HepG2 (cell line): Measurements from ENCODE around the gene SOBP. TPM values are rescaled to one million over a fixed set of nuclear protein-coding genes. Genes with fewer than 3 reads are reported as not detected.

Source experiments
- ARID2 ChIP-seq: sonication (generic); formaldehyde crosslinking; IDR thresholded peaks from 2 replicates; pipeline ENCODE4 v1.8.1; 2022; ENCODE audit warnings: mild to moderate bottlenecking, missing genetic modification reagents, borderline replicate concordance
- GATAD1 ChIP-seq: IDR thresholded peaks from 2 replicates; pipeline ENCODE4 v1.6.1; 2016; ENCODE audit warnings: missing genetic modification reagents, missing compliant biosample characterization
- GPN1 ChIP-seq: sonication (generic); formaldehyde crosslinking; IDR thresholded peaks from 2 replicates; pipeline ENCODE4 v1.5.1; 2020; ENCODE audit warnings: missing genetic modification reagents, borderline replicate concordance
- HNRNPH1 ChIP-seq: fragments of 200-400 bp; formaldehyde crosslinking; optimal IDR thresholded peaks from 2 replicates; pipeline ENCODE3; 2017; ENCODE audit warnings: mild to moderate bottlenecking, low read depth, low read length
- MEF2D ChIP-seq: sonication (generic); formaldehyde crosslinking; IDR thresholded peaks from 2 replicates; pipeline ENCODE4 v1.5.1; 2020; ENCODE audit warnings: mild to moderate bottlenecking, missing genetic modification reagents
- MIER3 ChIP-seq: IDR thresholded peaks from 2 replicates; pipeline ENCODE4 v1.6.1; 2016; ENCODE audit warnings: missing compliant biosample characterization, borderline replicate concordance
- NCOA5 ChIP-seq: sonication (generic); formaldehyde crosslinking; IDR thresholded peaks from 2 replicates; pipeline ENCODE4 v1.4.0; 2020; ENCODE audit warnings: missing genetic modification reagents
- POLR2A ChIP-seq, 2 experiments: IDR thresholded peaks; 2 replicates each; pipeline ENCODE4 v1.6.1; 2011; ENCODE audit warnings: low read depth in 2 of 2, low read length in 2 of 2, mild to moderate bottlenecking in 1 of 2, moderate library complexity in 1 of 2; ENCODE audit not compliant: insufficient read depth in 1 of 2
- PTBP1 ChIP-seq: fragments of 200-400 bp; formaldehyde crosslinking; IDR thresholded peaks from 2 replicates; pipeline ENCODE4 v1.6.1; 2018; ENCODE audit warnings: low read length, low read depth; ENCODE audit not compliant: poor library complexity, severe bottlenecking
- SMYD3 ChIP-seq: sonication (generic); formaldehyde crosslinking; IDR thresholded peaks from 2 replicates; pipeline ENCODE4 v1.8.1; 2023; ENCODE audit warnings: mild to moderate bottlenecking, missing genetic modification reagents
- SP1 ChIP-seq, 2 experiments: fragments of 450-650 bp in 1 of 2; sonication (generic) in 1 of 2; formaldehyde crosslinking in 1 of 2; IDR thresholded peaks; 2 replicates each; pipeline versions ENCODE4 v1.4.0 to v1.6.1; 2016 to 2020; ENCODE audit warnings: missing genetic modification reagents in 1 of 2
- SP5 ChIP-seq: IDR thresholded peaks from 2 replicates; pipeline ENCODE4 v1.6.1; 2016; ENCODE audit warnings: low read depth, borderline replicate concordance
- SRSF1 ChIP-seq: fragments of 200-400 bp; formaldehyde crosslinking; optimal IDR thresholded peaks from 2 replicates; pipeline ENCODE3; 2017; ENCODE audit warnings: mild to moderate bottlenecking, low read depth, low read length, moderate library complexity
- SYNCRIP ChIP-seq: fragments of 200-400 bp; formaldehyde crosslinking; IDR thresholded peaks from 2 replicates; pipeline ENCODE4 v1.6.1; 2018; ENCODE audit warnings: mild to moderate bottlenecking, low read depth, low read length; ENCODE audit not compliant: insufficient read depth
- ZNF232 ChIP-seq: sonication (generic); formaldehyde crosslinking; IDR thresholded peaks from 2 replicates; pipeline ENCODE4 v1.4.0; 2020; ENCODE audit warnings: missing genetic modification reagents, borderline replicate concordance
- ZNF256 ChIP-seq: sonication (generic); formaldehyde crosslinking; conservative IDR thresholded peaks from 2 replicates; pipeline ENCODE4 v1.4.0; 2020; ENCODE audit warnings: missing genetic modification reagents
- ZNF333 ChIP-seq: sonication (generic); formaldehyde crosslinking; IDR thresholded peaks from 2 replicates; pipeline ENCODE4 v1.4.0; 2020; ENCODE audit warnings: mild to moderate bottlenecking, missing genetic modification reagents, borderline replicate concordance
- ZNF354B ChIP-seq: sonication (generic); formaldehyde crosslinking; IDR thresholded peaks from 2 replicates; pipeline ENCODE4 v1.8.0; 2022; ENCODE audit warnings: mild to moderate bottlenecking, missing genetic modification reagents
- ZNF552 ChIP-seq: sonication (generic); formaldehyde crosslinking; IDR thresholded peaks from 2 replicates; pipeline ENCODE4 v1.9.0; 2022; ENCODE audit warnings: missing genetic modification reagents, mild to moderate bottlenecking, borderline replicate concordance
- ZNF672 ChIP-seq: sonication (generic); formaldehyde crosslinking; IDR thresholded peaks from 2 replicates; pipeline ENCODE4 v1.8.1; 2022; ENCODE audit warnings: missing genetic modification reagents
- polyA plus RNA-seq, 8 experiments: library from polyadenylated mRNA; depleted of rRNA in 3 of 8; stranded (reverse) in 7 of 8; unstranded in 1 of 8; fragments of >200 nt; fragmentation: Illumina TruSeq in 4 of 8; extraction: Trizol in 4 of 8; gene quantifications; 2 replicates each; pipeline versions ENCODE4 v1.2.1 to v1.2.3, GENCODE V29; 2011 to 2016; ENCODE audit warnings: low read depth in 4 of 8, missing spikeins in 1 of 8, mixed read lengths in 1 of 8; ENCODE audit not compliant: insufficient read depth in 1 of 8
- total RNA-seq, 5 experiments: library from RNA; depleted of rRNA; stranded (reverse); fragments of >200 nt; fragmentation: Illumina TruSeq; extraction: Trizol; gene quantifications; 2 replicates each; pipeline ENCODE4 v1.2.3, GENCODE V29; 2016; ENCODE audit warnings: low read depth in 1 of 5
- TF ChIP-seq, protein P1 (sequence below): sonication (generic); formaldehyde crosslinking; IDR thresholded peaks from 2 replicates; pipeline ENCODE4 v1.4.0; 2020; ENCODE audit warnings: missing genetic modification reagents
- TF ChIP-seq, protein P2 (sequence below): IDR thresholded peaks from 2 replicates; pipeline ENCODE4 v1.6.1; 2016; ENCODE audit warnings: missing biosample characterization, missing genetic modification reagents, low read depth
- TF ChIP-seq, protein P3 (sequence below): IDR thresholded peaks from 2 replicates; pipeline ENCODE4 v1.6.1; 2016; ENCODE audit warnings: missing compliant biosample characterization, missing genetic modification reagents, borderline replicate concordance
- TF ChIP-seq, protein P4 (sequence below): sonication (generic); formaldehyde crosslinking; conservative IDR thresholded peaks from 2 replicates; pipeline ENCODE4 v1.4.0; 2020; ENCODE audit warnings: missing genetic modification reagents

SOBP gene
- total and polyA plus RNA-seq, 2 of the 13 experiments (the other 11 are each of a cell fraction or from before 2014, with no cell fraction given) = 1.5 to 6.9 TPM

- TF ChIP-seq ZNF354B (0 out of 2 replicates have a peak, but pooled peaks have one; percentile 14), NCOA5 (CRISPR knock-in tag) (no peak), MIER3 (CRISPR knock-in tag) (peak; percentile 45; the same call in 1 of the 2 replicates), MEF2D (CRISPR knock-in tag) (peak; percentile 53), ZNF672 (CRISPR knock-in tag) (no peak), ZNF333 (no peak), PTBP1 (no peak), SMYD3 (CRISPR knock-in tag) (peak; percentile 91), POLR2A (IDR thresholded peaks at IDR 0.05; ENCODE audit: insufficient read depth in 1 of 2, low read depth in 2 of 2, low read length in 2 of 2) (peak; percentile 93 to 99), ZNF256 (CRISPR knock-in tag) (no peak), HNRNPH1 (no peak), ZNF232 (CRISPR knock-in tag) (peak; percentile 61; the same call in 1 of the 2 replicates), SRSF1 (peak; percentile 36), SP5 (peak; percentile 89), GATAD1 (peak; percentile 92), GPN1 (CRISPR knock-in tag) (0 out of 2 replicates have a peak, but pooled peaks have one; percentile 18), ARID2 (0 out of 2 replicates have a peak, but pooled peaks have one; percentile 50), ZNF552 (CRISPR knock-in tag) (peak; percentile 66; the same call in 1 of the 2 replicates), SYNCRIP (no peak), SP1 (IDR thresholded peaks at IDR 0.05) (no peak), SP1 (CRISPR knock-in tag; IDR thresholded peaks at IDR 0.05) (peak; percentile 78)
- TF ChIP-seq, protein P1, sequence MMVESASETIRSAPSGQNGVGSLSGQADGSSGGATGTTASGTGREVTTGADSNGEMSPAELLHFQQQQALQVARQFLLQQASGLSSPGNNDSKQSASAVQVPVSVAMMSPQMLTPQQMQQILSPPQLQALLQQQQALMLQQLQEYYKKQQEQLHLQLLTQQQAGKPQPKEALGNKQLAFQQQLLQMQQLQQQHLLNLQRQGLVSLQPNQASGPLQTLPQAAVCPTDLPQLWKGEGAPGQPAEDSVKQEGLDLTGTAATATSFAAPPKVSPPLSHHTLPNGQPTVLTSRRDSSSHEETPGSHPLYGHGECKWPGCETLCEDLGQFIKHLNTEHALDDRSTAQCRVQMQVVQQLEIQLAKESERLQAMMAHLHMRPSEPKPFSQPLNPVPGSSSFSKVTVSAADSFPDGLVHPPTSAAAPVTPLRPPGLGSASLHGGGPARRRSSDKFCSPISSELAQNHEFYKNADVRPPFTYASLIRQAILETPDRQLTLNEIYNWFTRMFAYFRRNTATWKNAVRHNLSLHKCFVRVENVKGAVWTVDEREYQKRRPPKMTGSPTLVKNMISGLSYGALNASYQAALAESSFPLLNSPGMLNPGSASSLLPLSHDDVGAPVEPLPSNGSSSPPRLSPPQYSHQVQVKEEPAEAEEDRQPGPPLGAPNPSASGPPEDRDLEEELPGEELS (CRISPR knock-in tag) = peak; percentile 51
- TF ChIP-seq, protein P2, sequence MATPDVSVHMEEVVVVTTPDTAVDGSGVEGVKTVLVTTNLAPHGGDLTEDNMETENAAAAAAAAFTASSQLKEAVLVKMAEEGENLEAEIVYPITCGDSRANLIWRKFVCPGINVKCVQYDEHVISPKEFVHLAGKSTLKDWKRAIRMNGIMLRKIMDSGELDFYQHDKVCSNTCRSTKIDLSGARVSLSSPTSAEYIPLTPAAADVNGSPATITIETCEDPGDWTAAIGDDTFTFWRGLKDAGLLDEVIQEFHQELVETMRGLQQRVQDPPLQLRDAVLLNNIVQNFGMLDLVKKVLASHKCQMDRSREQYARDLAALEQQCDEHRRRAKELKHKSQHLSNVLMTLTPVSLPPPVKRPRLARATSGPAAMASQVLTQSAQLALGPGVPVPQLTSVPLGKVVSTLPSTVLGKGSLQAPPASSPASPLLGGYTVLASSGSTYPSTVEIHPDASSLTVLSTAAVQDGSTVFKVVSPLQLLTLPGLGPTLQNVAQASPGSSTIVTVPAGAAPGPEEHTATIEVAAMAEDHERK (CRISPR knock-in tag) = no peak
- TF ChIP-seq, protein P3, sequence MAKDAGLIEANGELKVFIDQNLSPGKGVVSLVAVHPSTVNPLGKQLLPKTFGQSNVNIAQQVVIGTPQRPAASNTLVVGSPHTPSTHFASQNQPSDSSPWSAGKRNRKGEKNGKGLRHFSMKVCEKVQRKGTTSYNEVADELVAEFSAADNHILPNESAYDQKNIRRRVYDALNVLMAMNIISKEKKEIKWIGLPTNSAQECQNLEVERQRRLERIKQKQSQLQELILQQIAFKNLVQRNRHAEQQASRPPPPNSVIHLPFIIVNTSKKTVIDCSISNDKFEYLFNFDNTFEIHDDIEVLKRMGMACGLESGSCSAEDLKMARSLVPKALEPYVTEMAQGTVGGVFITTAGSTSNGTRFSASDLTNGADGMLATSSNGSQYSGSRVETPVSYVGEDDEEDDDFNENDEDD (CRISPR knock-in tag) = no peak
- TF ChIP-seq, protein P4, sequence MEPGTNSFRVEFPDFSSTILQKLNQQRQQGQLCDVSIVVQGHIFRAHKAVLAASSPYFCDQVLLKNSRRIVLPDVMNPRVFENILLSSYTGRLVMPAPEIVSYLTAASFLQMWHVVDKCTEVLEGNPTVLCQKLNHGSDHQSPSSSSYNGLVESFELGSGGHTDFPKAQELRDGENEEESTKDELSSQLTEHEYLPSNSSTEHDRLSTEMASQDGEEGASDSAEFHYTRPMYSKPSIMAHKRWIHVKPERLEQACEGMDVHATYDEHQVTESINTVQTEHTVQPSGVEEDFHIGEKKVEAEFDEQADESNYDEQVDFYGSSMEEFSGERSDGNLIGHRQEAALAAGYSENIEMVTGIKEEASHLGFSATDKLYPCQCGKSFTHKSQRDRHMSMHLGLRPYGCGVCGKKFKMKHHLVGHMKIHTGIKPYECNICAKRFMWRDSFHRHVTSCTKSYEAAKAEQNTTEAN (CRISPR knock-in tag) = 0 out of 2 replicates have a peak, but pooled peaks have one; percentile 49
These were observed 30.4 kb upstream of the SOBP start, which contains the start of gene PDSS2 (continued) for GRCh38 chr6:107459283-107460082.
